Measurements from ENCODE around the gene FBXW8.
A peak's percentile ranks its signal among the peaks of the same experiment; 100 is the strongest.

FBXW8 gene

DNA sequence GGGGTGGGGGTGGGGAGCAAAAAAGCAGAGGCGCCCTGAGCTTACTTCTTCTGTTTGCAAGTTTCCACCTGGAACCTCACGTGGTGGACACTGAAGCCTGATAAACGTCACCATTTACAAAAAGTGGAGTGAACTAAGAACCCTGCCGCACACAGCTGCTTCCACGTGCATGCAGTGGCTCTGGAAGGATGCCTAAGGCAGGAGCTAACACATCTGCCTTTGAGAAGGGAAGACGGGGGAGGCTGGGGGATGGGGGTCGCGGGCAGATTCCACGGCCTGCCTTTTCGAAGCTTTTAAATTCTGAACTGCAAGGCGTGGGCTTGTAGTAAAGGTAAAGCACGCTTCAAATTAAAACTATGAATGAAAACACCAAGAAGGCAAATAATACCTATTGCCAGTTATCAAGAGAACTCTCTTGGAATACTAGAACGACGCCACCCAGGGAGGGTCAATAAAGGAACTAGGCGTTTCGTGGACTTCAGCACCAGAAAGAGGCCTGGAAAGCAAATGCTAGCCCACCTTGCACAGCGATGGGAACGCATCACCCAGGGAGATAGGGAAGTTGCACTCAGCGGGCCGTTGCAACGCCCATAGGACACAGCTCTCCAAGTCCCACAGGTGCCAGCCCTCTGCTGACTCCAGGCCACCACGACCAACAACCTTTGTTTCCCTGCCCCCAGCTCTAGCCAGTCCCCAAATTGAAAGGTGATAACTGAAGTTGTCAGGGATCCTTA is 126.7 kb downstream of the FBXW8 start:
- DNase-seq (ENCODE audit: low read depth, low spot score) = no peak

- DNase-seq (ENCODE audit: low read depth, low spot score) = no peak
Observed at GRCh38 chr12:117038023-117038680, 127.4 kb downstream of the FBXW8 start.

GRCh38 chr12:117038919-117039318 is 128.2 kb downstream of the FBXW8 start:
- DNase-seq (ENCODE audit: low read depth, low spot score) = no peak

DNA sequence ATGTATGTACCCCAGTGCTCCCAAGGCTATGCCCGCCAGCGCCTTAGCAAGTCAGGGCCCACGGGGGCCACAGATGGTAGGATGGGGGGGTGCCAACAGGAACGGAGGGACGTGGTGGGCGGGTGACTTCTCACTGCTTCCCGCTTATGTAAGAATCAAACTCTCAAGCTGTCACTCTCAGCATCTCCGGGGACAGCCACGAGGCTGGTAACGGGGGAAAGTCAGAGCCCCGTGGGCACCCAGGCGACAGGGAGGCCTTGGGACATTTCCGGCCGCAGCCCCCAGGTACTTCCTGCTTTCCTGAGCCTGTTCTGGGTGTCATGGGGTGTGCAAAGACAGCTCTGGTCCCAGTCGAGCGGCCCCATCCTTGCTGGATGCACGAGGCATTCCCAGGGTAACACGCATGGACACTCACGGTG is 129.2 kb downstream of the FBXW8 start:
- DNase-seq (ENCODE audit: low read depth, low spot score) = no peak

DNA sequence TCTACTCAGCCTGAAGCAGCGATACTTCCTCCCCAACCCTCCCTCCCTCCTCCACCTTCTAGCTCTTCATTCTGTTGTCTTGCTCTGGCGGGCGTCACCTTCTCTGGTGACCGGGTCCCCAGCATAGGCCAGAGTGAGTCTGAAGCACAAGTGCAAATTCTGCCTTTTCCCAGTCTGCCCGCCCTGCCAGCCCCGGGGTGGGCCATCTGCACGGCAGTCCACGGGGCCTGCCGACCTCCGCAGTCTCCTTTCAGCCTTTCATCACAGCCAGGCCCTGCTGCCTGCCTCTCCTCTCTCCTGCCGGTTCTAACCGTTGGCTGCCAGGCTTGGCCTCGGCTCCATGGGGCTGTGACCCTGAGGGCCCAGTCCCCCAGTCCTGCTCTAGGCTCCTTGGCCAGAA is 129.7 kb downstream of the FBXW8 start:
- DNase-seq (ENCODE audit: low read depth, low spot score) = no peak

DNA sequence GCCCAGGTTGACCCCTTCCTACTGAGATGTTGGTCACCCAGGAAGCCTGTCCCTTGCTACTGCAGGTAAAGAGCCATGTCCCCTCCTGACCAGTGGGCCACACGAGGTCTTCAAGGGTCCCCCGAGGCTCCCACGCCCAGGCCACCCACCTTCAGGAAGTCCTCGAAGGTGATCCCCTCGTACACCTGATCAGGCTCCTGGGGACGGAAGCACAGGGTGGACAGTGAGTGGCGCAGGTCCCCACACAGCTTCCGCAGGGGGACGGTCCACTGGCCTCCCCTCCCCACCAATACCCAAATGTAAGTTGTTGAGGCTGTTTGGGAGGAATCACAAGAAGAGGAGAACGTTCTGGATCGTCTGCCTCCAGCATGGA is 131.0 kb downstream of the FBXW8 start:
- no peak for DNase-seq (ENCODE audit: low read depth, low spot score)

- DNase-seq (ENCODE audit: low read depth, low spot score) = no peak
Observed at GRCh38 chr12:117042171-117042842, 131.6 kb downstream of the FBXW8 start.

DNA sequence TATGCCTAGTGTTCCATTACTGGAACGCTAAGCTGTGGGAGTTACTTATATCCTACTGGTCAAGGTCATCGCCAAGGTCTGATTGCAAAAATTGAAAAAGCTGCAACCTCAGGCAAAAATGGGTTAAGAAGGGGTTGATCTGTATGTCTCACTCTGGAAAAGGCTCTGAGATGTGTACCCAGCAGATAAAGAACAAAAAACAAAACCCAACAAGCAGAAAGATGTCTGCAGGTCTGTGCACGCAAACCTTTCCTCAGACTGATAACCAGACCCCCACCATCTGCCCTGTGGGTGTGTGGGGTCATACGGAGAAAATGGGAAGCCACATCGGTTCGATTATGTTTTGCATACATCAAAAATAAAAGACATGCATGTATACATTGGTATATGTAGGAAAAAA is 132.1 kb downstream of the FBXW8 start:
- DNase-seq (ENCODE audit: low read depth, low spot score) = no peak

DNA sequence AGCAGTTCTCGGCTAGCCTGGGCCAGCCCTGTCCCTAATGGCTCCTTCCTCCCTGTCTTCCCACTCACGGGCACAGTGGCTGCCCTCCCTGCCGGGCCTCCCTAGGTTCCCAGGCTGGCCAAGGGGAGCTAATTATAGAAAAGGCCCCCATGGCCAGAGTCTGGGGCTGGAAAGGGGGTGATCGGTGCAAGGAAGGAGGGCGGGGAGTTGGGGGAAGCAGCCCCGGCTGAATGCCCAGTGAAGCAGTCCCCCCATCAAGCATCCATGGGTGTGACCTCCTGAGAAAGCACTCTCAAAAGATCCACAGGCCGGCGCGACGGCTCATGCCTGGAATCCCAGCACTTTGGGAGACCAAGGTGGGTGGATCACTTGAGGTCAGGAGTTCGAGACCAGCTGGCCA is 133.6 kb downstream of the FBXW8 start:
- DNase-seq (ENCODE audit: low read depth, low spot score) = no peak

- DNase-seq (ENCODE audit: low read depth, low spot score) = no peak
Observed at GRCh38 chr12:117044790-117045159, 134.0 kb downstream of the FBXW8 start.

GRCh38 chr12:117045160-117046010 is 134.6 kb downstream of the FBXW8 start:
- DNase-seq (ENCODE audit: low read depth, low spot score) = no peak

DNA sequence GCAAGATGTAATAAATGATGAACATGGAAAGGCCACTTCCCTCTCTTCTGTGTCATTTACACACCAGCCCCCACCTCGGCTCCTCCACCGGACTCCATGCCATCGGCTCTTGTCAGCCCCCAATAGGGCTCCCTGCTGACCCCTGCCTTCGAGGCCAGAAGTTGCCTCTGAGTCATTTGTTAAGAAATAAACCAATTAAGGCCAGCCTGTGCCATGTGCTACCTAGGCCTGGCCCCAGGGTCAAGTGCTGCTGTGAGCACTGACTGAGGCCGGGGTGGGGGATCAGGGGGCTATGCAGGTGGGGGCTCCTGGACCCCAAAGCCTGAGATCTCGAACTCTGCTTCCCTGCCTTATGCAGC is 135.2 kb downstream of the FBXW8 start:
- no peak for DNase-seq (ENCODE audit: low read depth, low spot score)

GRCh38 chr12:117046425-117046824 is 135.7 kb downstream of the FBXW8 start:
- no peak for DNase-seq (ENCODE audit: low read depth, low spot score)

DNA sequence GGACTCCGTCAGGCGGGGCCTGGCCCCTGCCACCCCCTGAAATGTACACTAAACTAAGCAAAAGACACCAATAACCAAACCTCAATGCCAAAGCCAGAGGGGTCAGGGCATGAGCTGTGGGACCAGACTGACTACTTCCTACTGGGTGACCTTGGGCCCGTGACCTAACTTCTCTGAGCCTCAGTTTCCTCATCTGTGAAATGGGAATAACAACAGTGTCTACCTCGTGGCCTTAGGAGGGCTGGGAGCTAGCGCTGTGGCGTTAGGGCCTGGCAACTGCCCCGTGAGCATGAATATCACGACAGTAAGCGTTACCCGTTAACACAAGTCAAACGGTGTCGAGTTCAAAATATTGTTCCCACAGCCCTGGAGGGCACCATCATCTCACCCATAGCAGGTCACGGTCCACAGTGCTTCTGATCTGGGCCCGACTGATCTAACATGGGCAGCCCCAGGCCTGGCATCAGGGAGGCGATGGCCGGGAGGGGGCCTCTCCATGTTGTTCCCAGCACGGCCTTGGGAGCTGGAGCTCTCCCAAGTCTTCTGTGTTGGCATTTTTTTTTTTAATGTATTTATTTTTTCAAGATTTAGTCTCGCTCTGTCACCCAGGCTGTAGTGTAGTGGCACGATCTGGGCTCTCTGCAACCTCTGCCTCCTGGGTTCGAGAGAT is 136.2 kb downstream of the FBXW8 start:
- no peak for DNase-seq (ENCODE audit: low read depth, low spot score)

- peak; percentile 17 for DNase-seq (ENCODE audit: low read depth, low spot score)
Observed at GRCh38 chr12:117047810-117048584, 137.2 kb downstream of the FBXW8 start.

- DNase-seq (ENCODE audit: low read depth, low spot score) = no peak
Observed at GRCh38 chr12:117048585-117048904, 137.8 kb downstream of the FBXW8 start.

GRCh38 chr12:117049295-117049694 is 138.5 kb downstream of the FBXW8 start:
- DNase-seq (ENCODE audit: low read depth, low spot score) = no peak

GRCh38 chr12:117050060-117050459 is 139.3 kb downstream of the FBXW8 start:
- DNase-seq (ENCODE audit: low read depth, low spot score) = no peak

DNA sequence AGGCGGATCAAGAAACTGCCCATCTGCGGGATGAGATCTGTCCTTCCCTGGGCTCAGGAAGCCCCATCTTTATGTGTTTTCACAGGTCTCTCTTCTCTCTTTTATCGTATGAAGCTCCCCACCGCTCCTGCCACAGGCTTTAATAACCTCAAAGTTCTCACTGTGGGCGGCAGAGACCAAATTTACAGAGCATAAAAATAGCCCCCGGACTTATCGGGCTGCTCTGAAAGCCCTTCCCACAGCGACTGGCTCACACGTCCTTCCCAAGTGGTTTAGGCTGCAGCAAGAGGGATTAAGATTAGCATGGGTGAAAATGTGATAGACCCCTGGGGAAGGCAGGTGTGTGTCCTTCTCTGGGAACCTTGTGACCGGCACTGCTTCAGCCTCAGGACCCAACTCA is 140.6 kb downstream of the FBXW8 start:
- DNase-seq (ENCODE audit: low read depth, low spot score) = no peak

DNA sequence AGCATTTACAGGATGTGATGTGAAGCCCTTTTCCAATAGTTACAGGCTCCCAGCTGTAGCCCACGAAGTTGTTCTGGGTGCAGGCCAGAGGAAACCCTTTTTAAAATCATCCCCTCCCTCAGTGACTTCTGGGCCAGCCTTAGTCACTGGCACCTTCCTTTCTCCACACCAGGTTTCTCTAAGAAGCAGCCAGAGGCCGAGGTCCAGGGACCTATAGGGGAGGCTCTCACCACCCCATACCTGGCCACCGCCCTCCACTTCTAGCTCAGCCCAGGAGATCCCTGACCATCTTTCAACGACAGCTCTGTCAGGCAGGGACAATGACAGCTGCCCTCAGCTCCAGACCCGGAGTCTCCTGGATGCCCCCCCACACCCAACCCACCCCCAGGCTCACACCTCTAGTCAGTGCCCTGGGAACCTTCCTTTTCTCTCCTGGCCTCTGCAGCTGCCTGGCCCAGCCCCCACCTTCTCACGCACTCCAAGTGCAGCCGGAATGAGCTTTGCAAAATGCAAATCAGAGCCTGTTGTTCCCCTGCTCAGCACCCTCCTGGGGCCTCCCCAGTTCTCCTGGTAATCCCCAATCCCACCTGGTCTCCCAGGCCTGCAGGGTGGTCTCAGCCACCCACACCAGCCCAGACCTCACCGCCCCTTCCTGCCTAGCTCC is 141.8 kb downstream of the FBXW8 start:
- DNase-seq (ENCODE audit: low read depth, low spot score) = no peak

DNA sequence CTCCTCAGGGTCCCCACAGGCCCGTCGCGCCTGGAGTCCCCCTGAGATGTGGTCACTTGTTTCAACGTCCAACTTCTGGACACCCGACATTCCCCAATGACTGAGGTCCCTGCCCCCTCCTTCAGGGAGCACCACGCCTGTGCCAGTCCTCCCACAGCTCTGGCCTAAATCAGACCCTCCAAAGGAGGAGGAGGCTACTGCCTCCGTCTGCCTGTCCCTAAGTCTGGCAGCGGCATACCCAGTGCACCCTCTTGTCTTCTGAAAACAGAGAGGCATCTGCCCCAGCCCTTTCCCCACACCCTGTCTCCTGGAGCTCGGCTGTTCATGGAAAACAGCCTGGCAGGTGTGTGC is 142.3 kb downstream of the FBXW8 start:
- no peak for DNase-seq (ENCODE audit: low read depth, low spot score)

Data from astrocyte of the hippocampus (primary cell).